GM21515 (cell line): ENCODE data around the gene CNTNAP2.
"Not testable (repeated sequence)": the region's sequence is repeated elsewhere in the genome, so short reads cannot be mapped to it uniquely, and the experiment has no call there.

Experiments
- ATAC-seq: cut with Tn5 transposase; IDR thresholded peaks from one replicate; pipeline ENCODE4 v1.9.1; 2021; ENCODE audit not compliant: unreplicated experiment

Gene CNTNAP2

DNA sequence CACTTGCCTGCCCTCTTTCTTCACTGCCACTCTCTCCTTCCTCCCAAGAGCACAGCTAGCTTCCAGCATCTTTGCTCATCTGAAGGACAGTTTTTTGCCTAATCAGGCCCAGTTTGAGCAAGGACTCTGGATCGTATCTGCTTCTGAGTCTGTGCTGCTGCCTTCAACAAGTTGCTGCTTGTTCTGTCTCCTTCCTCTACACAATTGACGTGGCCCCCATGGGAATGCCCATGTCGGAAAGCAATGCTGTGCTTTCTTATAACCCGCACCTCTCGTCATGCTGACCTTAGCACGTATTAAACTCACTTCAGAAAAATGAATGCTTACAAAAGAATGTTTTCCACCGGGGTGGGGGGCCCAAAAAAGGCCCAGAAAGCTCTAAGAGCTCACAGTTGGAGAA is 2149.3 kb downstream of the CNTNAP2 start:
- no peak for ATAC-seq

- no peak for ATAC-seq
These were observed 2150.2 kb downstream of the CNTNAP2 start for GRCh38 chr7:148266795-148267194.

DNA sequence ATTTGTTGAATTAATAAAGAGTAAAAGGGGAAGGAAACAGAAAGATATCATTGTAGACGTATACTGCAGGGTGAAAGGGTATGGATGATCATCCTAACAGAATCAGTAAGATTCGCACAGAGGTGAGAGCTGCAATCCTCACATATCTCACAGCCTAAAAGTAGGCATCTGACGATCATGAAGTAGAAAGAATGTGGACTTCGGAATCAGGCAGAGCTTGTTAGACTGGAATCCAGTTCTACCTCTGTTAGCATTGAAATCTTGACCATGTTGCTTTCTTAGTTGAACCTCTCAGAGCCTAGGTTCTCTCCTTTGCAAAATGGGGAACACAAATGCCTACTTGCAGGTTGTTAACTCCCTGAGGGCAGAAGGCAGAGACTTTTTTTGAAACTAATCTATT is 2154.0 kb downstream of the CNTNAP2 start:
- no peak for ATAC-seq

- ATAC-seq: no peak
These were observed 2157.5 kb downstream of the CNTNAP2 start for GRCh38 chr7:148274118-148274517.

DNA sequence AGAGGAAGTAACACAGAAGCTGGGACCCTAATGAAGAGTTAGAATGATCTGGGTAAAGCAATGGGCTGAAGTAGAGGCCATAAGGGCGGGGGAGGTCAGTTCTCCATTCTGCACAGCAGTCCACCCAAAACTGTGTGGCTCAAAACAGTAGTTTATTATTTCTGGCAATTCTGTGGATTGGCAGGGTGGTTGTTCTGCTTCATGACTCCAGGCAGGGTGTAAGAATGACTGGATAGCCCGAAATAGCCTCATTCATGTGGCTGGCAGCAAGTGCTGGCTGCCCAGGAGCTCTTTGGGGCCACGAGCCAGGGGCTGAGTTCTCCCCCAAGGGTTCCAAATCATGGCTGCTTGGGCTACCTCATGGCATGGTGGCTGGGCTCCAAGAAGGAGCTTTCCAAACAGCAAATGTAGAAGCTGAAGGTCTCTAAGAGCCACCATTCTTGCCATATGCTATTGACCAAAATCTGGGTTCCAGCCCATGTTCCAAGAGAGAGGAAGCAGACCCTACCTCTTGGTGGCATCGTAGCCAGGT is 2158.8 kb downstream of the CNTNAP2 start:
- no peak for ATAC-seq

DNA sequence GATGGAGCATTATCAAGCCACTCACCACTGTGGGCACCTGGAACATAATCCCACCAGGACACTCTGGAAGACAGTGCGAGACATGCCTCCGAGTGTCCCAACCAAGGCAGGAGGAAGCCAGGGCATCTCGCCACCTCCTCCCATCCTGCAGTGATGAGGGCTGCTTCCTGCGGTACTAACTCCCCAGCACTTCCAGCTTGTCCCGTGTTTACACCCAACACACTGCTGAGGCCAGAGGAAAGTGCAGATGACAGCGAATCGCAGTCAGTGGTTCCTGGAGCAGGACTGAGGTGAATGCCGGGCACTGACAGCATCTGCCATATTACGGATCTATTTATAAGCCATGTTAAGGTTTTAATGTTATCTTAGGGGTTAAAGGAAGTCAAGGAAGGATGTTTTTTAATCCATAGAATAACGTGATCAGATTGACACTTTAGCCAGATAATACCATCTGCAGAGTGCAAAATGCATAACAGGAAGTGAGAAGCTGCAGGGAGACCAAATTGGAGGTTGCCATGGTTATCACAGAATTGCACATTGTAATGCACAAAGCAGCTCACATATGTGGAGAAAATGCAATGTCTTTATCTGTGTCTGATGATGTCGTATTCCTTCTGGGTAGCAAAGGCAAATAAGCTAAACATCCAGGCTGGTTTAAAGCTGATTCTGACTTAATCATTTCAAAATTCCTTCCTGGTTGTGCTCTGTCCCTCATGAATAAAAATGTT is 2159.9 kb downstream of the CNTNAP2 start:
- no peak for ATAC-seq

DNA sequence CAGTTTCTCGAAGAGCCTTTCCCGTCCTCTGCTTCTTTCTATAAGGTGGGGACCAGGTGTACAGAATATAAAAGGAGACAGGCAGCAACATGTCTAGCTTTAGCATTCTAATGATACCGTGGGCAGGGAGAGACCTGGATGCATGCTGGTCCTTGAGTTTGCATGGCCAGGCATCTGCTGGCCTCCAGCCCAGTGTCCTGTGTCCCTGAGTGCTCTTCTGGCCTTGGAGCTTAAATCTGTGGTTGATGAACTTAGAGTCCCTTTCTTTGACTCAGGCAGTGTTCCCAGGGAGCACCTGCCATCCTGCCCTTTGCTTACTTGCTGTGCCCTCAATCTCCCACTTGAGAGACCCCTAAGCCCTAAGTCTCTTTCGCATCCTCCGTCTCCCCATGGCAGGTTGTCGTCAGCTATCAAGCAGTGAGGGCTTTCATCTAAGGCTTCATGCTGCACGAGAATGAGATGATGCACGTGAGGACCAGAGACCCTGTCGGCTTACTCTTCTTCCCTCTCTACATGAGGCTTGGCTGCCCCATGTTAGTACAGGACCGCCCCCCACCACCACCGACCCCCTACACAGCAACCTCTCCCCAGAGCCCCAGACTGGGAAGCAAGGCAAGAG is 2160.6 kb downstream of the CNTNAP2 start:
- ATAC-seq: no peak

DNA sequence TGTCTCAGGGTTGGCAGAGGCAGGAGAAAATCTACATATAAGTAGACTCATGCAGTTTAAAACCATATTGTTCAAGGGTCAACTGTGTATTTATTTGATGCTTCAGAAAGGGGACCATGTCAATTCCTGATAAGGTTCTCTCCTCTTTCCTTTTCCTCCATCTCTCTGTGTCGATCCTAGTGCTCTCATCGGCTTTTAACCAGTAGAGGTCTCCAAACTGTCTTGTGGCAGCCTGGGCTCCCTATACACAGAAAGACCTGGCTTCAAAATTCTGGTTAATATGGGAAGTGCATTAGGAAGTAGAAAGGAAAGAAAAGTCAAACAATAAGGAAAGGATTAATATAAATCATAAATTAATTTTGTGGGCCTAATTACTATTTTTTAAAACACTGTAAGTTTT is 2169.5 kb downstream of the CNTNAP2 start:
- ATAC-seq: no peak

DNA sequence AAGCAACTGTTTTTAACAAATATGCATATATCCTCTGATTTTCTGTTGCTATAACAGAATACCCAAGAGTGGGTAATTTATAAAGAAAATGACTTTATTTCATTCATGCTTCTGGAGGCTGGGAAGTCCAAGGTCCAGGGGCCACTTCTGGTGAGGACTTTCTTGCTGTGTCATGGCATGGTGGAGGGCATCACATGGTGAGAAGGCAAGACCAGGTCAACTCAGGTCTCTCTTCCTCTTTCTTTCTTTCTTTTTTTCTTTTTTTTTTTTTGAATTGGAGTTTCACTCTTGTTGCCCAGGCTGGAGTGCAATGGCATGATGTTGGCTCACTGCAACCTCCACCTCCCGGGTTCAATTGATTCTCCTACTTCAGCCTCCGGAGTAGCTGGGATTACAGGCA is 2170.9 kb downstream of the CNTNAP2 start:
- ATAC-seq: no peak

GRCh38 chr7:148288592-148289151 is 2172.1 kb downstream of the CNTNAP2 start:
- no peak for ATAC-seq

GRCh38 chr7:148289630-148290029 is 2173.0 kb downstream of the CNTNAP2 start:
- ATAC-seq: no peak

- no peak for ATAC-seq
These were observed 2173.9 kb downstream of the CNTNAP2 start for GRCh38 chr7:148290538-148290937.

DNA sequence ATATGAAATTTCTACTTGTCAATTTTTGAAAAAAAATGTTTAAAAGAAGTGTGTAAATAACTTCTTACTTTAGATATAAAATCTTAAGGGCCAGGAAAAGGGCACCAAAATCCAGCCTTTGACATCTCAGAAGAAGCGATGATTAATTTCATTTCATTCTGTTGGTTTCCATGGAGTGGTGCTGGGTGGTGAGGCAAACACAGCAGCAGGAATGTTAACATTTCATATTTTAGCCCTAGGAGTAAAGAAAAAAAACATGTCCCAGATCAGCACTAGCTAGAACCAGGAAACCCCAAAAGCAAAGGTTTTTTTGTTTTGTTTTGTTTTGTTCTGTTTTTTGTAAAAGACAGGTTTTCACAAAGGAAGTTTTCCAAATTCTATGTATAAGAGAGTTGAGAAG is 2175.2 kb downstream of the CNTNAP2 start:
- no peak for ATAC-seq

GRCh38 chr7:148296994-148297644 is 2180.5 kb downstream of the CNTNAP2 start:
- ATAC-seq: no peak

- ATAC-seq: not testable (repeated sequence)
These were observed 2182.2 kb downstream of the CNTNAP2 start for GRCh38 chr7:148298768-148299167.

DNA sequence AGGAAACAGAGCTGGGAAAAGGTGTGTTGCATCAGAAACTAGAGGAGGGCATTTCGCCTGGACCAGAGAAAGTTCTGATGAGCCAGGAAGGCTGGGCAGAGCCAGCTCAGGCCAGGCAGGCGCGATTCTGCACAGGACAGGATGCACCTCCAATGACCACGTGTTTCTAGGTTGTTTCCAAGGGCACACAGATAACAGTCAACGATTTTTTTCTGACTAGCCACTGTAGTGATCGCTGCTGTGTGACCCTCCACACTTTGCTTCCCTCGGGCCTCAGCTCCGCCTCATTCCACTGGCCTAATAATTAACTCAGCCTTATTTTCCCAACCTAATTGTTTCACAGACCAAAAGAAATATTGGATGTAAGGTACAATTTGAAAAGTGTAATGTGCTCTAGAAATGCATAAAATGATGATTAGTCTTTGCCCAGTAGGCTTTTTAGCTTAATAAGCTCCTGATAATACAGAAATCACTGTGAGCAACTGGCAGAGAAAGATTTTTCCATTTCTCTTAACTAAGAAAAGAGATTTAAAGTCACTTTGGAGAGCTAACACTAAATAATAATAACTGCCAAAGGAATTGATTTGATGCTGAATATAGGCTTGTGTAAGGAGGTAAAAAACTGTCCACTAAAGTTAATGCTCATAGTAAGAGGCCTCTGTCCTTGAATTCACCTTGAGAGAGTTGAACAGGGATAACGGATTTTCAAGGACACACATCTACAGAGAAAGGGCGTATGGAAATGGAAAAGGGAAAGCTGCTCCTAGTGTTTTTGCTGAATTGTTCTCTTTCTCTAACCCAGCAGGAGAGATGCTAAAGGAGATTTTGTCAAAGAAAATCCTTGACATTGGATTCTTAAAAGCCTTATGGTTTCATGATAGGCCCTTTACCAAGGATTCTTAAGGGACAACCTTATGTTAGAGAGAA is 2183.0 kb downstream of the CNTNAP2 start:
- no peak for ATAC-seq

- ATAC-seq: not testable (repeated sequence)
These were observed 2185.8 kb downstream of the CNTNAP2 start for GRCh38 chr7:148302436-148302835.

GRCh38 chr7:148303295-148304082 is 2186.9 kb downstream of the CNTNAP2 start:
- no peak for ATAC-seq

DNA sequence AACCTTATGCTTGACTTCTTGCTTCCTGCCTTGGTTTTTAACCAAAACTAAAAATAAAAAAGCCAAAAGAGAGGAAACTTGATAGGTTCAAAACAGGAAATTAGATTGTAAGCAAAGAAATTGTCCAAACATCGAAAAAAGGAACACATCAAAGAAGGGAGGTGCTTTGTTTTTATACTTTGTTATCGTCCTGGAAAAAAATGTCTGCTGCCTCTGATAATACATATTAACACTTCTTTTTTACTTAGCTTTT is 2187.4 kb downstream of the CNTNAP2 start:
- ATAC-seq: no peak

GRCh38 chr7:148304456-148304855 is 2187.9 kb downstream of the CNTNAP2 start:
- peak; percentile 81 for ATAC-seq
